A673 (cell line): ENCODE measurements around the gene PLCL1. TPM values are rescaled to one million over a fixed set of nuclear protein-coding genes. Genes with fewer than 3 reads are reported as not detected.

Source experiments
- BruUV-seq: library from RNA; stranded (reverse); fragments of 400-500 nt; replicated peaks from 2 replicates; lab custom pipeline; 2021; lab: Mats Ljungman, UMichigan
- CTCF ChIA-PET: fragments of 300-600 bp; sonication (Branson Sonifier 250); formaldehyde crosslinking; loops from one replicate; lab custom pipeline; 2022; ENCODE audit warnings: antibody characterized with exemption; lab: Charles Lee
- POLR2A ChIA-PET: fragments of 300-600 bp; sonication (Branson Sonifier 250); formaldehyde crosslinking; loops from one replicate; lab custom pipeline; 2022; ENCODE audit warnings: antibody characterized with exemption; ENCODE audit not compliant: low non-redundant PET; lab: Charles Lee
- DNase-seq: peaks from one replicate; pipeline ENCODE4 v3.0.0-alpha.2; 2015; ENCODE audit warnings: low spot score
- H3K27ac ChIP-seq: fragments of 200-600 bp; sonication (generic); 2 replicates; pipeline ENCODE4 v1.5.1; 2016; ENCODE audit warnings: mixed run types, low read depth, mild to moderate bottlenecking, mixed read lengths, antibody characterized with exemption, low read length; ENCODE audit not compliant: poor library complexity, severe bottlenecking
- H3K27me3 ChIP-seq: fragments of 200-600 bp; sonication (generic); replicated peaks from 2 replicates; pipeline ENCODE4 v1.6.1; 2017; ENCODE audit warnings: mixed run types, low read depth, mild to moderate bottlenecking, mixed read lengths, antibody characterized with exemption, low read length; ENCODE audit not compliant: insufficient read depth, poor library complexity
- H3K36me3 ChIP-seq: fragments of 200-600 bp; sonication (generic); 2 replicates; pipeline ENCODE4 v1.6.1; 2016; ENCODE audit warnings: mixed run types, mild to moderate bottlenecking, mixed read lengths, antibody characterized with exemption, low read length; ENCODE audit not compliant: insufficient read depth, poor library complexity, severe bottlenecking
- H3K4me1 ChIP-seq: fragments of 200-600 bp; sonication (generic); 2 replicates; pipeline ENCODE4 v1.6.1; 2017; ENCODE audit warnings: mixed run types, mild to moderate bottlenecking, mixed read lengths, antibody characterized with exemption, low read length; ENCODE audit not compliant: insufficient read depth, poor library complexity, severe bottlenecking
- H3K4me3 ChIP-seq: fragments of 200-600 bp; sonication (generic); 2 replicates; pipeline ENCODE4 v1.5.1; 2016; ENCODE audit warnings: low read depth, mixed run types, mild to moderate bottlenecking, mixed read lengths, low read length; ENCODE audit not compliant: poor library complexity, severe bottlenecking
- H3K9me3 ChIP-seq: fragments of 200-600 bp; sonication (generic); 2 replicates; pipeline ENCODE4 v1.6.1; 2016; ENCODE audit warnings: mixed run types, low read depth, mild to moderate bottlenecking, mixed read lengths, antibody characterized with exemption, low read length; ENCODE audit not compliant: poor library complexity, severe bottlenecking
- CTCF ChIP-seq: fragments of 300-800, 200-600 bp; sonication (generic); conservative IDR thresholded peaks from 2 replicates; pipeline ENCODE4 v1.5.1; 2017; ENCODE audit warnings: low read depth, mild to moderate bottlenecking, antibody characterized with exemption, low read length, moderate library complexity, mixed read lengths
- EZH2 ChIP-seq: fragments of 200-600 bp; sonication (generic); IDR thresholded peaks from 2 replicates; pipeline ENCODE4 v1.6.1; 2017; ENCODE audit warnings: borderline replicate concordance, low read depth, mild to moderate bottlenecking, mixed read lengths, antibody characterized with exemption, low read length; ENCODE audit not compliant: poor library complexity, severe bottlenecking
- intact Hi-C: fragments of 100-400 bp; cut with micrococcal nuclease; formaldehyde crosslinking; loops from one replicate; pipeline ENCODE4 v1.10.0; 2022; ENCODE audit not compliant: unreplicated experiment
- total RNA-seq: library from RNA; stranded (reverse); gene quantifications from 2 replicates; pipeline ENCODE4 v1.2.3, GENCODE V29; 2021

Gene PLCL1
- total RNA-seq, 1 experiment from 2014 or later = not detected

- TF ChIP-seq EZH2 = no peak
- TF ChIP-seq CTCF = no peak
- ChIA-PET POLR2A (no interaction called here), CTCF (no interaction called here)
- no peak overlapping the region for H3K27ac ChIP-seq
- DNase-seq = no peak
- no TSS peak for BruUV-seq
- no peaks in the 10 kb centered on the region for H3K4me1 ChIP-seq
- no peak overlapping the region for H3K4me3 ChIP-seq
- no peaks in the 10 kb centered on the region for H3K36me3 ChIP-seq
- no peaks in the 10 kb centered on the region for H3K27me3 ChIP-seq
- intact Hi-C loops = no loop called here
- H3K9me3 ChIP-seq = no peaks in the 10 kb centered on the region
These were observed 68.9 kb downstream of the PLCL1 start for GRCh38 chr2:197873293-197873701.

GRCh38 chr2:197875763-197876162 lies 71.4 kb downstream of the PLCL1 start:
- no TSS peak for BruUV-seq
- TF ChIP-seq EZH2 (no peak), CTCF (no peak)
- ChIA-PET POLR2A (no interaction called here), CTCF (no interaction called here)
- intact Hi-C loops = no loop called here
- Histone ChIP-seq H3K9me3 (no peaks in the 10 kb centered on the region), H3K4me3 (no peak overlapping the region), H3K36me3 (no peaks in the 10 kb centered on the region), H3K27ac (no peak overlapping the region), H3K4me1 (no peaks in the 10 kb centered on the region), H3K27me3 (no peaks in the 10 kb centered on the region)
- no peak for DNase-seq

- no TSS peak for BruUV-seq
- H3K4me3 ChIP-seq = no peak overlapping the region
- TF ChIP-seq EZH2 = no peak
- TF ChIP-seq CTCF = no peak
These were observed 72.1 kb downstream of the PLCL1 start for GRCh38 chr2:197876524-197876923.

More at GRCh38 chr2:197876524-197876923, 72.1 kb downstream of the PLCL1 start:
- no peak overlapping the region for H3K27ac ChIP-seq
- H3K36me3 ChIP-seq = no peaks in the 10 kb centered on the region
- no peaks in the 10 kb centered on the region for H3K4me1 ChIP-seq
- ChIA-PET POLR2A (no interaction called here), CTCF (no interaction called here)
- DNase-seq = no peak
- no peaks in the 10 kb centered on the region for H3K27me3 ChIP-seq
- intact Hi-C loops = no loop called here
- no peaks in the 10 kb centered on the region for H3K9me3 ChIP-seq
